SK-N-MC (cell line): ENCODE data around the gene FARP2.

Experiments used
- EZH2 ChIP-seq: fragments of 200-600 bp; sonication (generic); IDR thresholded peaks from one replicate; pipeline ENCODE4 v1.6.1; 2017; ENCODE audit warnings: antibody characterized with exemption
- POLR2AphosphoS5 ChIP-seq: IDR thresholded peaks from 2 replicates; pipeline ENCODE4 v1.6.1; 2012; ENCODE audit warnings: mild to moderate bottlenecking, low read depth, low read length, borderline replicate concordance

DNA sequence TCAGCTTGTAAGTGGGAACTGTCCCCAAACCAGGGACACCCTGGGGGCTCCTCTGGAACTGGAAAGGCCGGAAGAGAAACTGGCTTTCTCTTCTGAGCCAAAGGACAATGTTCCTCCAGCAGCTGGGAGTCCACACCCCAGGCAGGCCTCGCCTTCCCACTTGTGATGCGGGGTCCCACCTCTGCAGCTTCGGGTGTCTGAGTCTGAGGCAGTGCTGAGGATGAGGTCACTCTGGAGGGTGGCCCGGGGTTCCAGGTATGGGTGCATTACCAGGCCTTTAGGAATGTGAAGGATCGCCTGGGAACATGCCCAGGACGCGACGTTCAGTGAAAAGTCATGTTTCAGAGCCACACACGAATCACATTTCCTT, 184.3 kb downstream of the FARP2 start:
- TF ChIP-seq EZH2: no peak
- TF ChIP-seq POLR2AphosphoS5: no peak
